Body of pancreas (tissue), 4 donors: ENCODE measurements around the gene STX2.

Experiments used
- CTCF ChIP-seq, 7 experiments: fragments of 450-650 bp in 4 of 7; fragments of 200-600 bp in 3 of 7; sonication (generic) in 3 of 7; IDR thresholded peaks; one replicate each; pipeline ENCODE4 v1.5.1; 2016 to 2019; ENCODE audit warnings: antibody characterized with exemption in 7 of 7
- POLR2A ChIP-seq, 3 donors: fragments of 450-650 bp; IDR thresholded peaks; one replicate each; pipeline ENCODE4 v1.6.1; 2016; ENCODE audit warnings: antibody characterized with exemption in 3 of 3, mild to moderate bottlenecking in 2 of 3

DNA sequence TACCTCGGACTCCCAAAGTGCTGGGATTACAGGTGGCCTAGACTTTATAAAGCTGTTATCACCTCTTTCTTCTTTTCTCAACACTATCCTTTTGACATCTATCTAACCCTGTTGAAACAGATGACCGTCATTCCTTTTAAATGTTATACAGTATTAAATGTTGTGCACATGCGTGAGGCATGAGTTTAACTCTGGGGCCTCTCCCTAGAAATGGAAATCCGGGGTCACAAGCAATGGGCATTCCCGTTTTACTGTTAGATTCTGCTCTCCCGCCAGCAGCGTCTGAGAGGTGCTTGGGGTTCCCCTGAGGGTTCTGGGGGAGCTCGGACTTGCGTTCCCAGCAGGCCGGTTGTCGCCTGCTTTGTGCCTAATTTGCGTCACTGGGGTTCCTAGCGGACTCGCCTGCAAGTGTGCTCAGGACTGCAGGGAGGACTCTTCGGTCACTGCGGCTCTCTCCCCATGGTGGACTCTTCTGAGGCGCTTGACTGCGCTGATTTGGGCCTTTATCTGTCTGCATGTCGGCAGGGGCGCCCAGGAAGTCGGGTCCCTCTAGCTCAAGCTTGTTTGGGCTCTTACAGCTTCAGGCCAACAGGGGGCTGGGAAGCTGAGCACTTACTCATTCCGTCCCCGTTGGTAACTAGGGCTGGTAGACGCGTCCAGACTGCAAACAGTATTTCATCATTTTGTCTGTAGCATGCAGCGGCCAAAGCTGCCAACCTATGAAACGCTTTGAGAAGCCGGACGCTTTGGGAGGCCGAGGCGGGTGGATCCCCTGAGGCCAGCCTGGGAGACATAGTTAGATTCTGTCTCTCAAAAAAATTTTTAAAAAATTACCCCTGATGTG, 31.6 kb upstream of the STX2 start:
- peak in 6 of 7 experiments; percentile 19 to 53 (median 43) for TF ChIP-seq CTCF (IDR thresholded peaks at IDR 0.05)
- no peak for TF ChIP-seq POLR2A (IDR thresholded peaks at IDR 0.05)
